ENCODE results near the gene ICAM3. TPM values are rescaled to one million over a fixed set of nuclear protein-coding genes. Genes with fewer than 3 reads are reported as not detected.

ICAM3 gene
- total RNA-seq, 4 donors from 2014 or later: 2.9 to 10.9 (median 5.2) TPM

DNA sequence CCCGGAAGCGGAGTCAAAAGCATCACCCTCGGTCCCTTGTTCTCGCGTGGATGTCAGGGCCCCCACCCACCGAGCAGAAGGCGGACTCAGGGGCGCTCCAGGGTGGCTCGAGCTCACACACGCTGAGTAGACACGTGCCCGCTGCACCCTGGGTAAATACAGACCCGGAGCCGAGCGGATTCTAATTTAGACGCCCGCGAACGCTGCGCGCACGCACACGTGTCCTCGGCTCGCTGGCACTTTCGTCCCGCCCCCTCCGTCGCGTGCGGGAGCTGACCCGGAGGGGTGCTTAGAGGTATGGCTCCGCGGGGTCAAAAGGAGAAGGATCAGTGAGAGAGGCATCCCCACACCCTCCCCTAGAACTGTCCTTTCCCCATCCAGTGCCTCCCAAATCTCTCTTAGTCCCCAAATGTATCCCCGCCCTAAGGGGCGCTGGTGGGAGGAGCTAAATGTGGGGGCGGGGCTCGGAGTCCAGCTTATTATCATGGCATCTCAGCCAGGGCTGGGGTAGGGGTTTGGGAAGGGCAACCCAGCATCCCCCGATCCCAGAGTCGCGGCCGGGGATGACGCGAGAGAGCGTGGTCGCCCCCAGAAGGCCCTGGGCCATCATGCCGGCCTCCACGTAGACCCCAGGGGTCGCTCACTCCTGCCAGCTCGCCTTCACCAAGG is 50.1 kb downstream of the ICAM3 start:
- intact Hi-C loops (cut with DNase I): no loop called here
- Histone ChIP-seq H3K27ac (replicated peaks in 1 of 4) (no peak overlapping the region), H3K4me1 (peaks cover 66 to 88% (median 80%) of the 10 kb centered on the region in 4 donors), H3K4me3 (peak overlapping the region; percentile 34 to 60 (median 47)), H3K27me3 (peaks cover 16 to 98% (median 74%) of the 10 kb centered on the region in 4 donors), H3K36me3 (peaks cover 6 to 18% (median 11%) of the 10 kb centered on the region in 4 donors), H3K9me3 (no peaks in the 10 kb centered on the region)
- no peak for DNase-seq (ENCODE audit: extremely low spot score)
- WGBS: 2% methylated on average over 40 of the region's 50 CpGs
- TF ChIP-seq POLR2A (IDR thresholded peaks at IDR 0.05; ENCODE audit: low read depth): no peak
- TF ChIP-seq POLR2AphosphoS5 (IDR thresholded peaks at IDR 0.05): no peak
- TF ChIP-seq EP300 (IDR thresholded peaks at IDR 0.05): no peak
- TF ChIP-seq, protein P1, sequence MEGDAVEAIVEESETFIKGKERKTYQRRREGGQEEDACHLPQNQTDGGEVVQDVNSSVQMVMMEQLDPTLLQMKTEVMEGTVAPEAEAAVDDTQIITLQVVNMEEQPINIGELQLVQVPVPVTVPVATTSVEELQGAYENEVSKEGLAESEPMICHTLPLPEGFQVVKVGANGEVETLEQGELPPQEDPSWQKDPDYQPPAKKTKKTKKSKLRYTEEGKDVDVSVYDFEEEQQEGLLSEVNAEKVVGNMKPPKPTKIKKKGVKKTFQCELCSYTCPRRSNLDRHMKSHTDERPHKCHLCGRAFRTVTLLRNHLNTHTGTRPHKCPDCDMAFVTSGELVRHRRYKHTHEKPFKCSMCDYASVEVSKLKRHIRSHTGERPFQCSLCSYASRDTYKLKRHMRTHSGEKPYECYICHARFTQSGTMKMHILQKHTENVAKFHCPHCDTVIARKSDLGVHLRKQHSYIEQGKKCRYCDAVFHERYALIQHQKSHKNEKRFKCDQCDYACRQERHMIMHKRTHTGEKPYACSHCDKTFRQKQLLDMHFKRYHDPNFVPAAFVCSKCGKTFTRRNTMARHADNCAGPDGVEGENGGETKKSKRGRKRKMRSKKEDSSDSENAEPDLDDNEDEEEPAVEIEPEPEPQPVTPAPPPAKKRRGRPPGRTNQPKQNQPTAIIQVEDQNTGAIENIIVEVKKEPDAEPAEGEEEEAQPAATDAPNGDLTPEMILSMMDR (IDR thresholded peaks at IDR 0.05): no peak

DNA sequence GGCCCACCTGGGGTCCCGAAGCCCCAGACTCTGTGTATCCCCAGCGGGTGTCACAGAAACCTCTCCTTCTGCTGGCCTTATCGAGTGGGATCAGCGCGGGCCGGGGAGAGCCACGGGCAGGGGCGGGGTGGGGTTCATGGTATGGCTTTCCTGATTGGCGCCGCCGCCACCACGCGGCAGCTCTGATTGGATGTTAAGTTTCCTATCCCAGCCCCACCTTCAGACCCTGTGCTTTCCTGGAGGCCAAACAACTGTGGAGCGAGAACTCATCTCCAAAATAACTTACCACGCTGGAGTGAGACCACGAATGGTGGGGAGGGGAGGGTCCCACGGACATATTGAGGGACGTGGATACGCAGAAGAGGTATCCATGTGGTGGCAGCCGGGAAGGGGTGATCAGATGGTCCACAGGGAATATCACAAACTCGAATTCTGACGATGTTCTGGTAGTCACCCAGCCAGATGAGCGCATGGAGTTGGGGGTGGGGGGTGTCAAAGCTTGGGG is 50.7 kb downstream of the ICAM3 start:
- no peak for DNase-seq (ENCODE audit: extremely low spot score)
- Histone ChIP-seq H3K36me3 (peaks cover 7 to 24% (median 17%) of the 10 kb centered on the region in 4 donors), H3K27ac (replicated peaks in 1 of 4) (no peak overlapping the region), H3K9me3 (no peaks in the 10 kb centered on the region), H3K4me3 (peak overlapping the region; percentile 34 to 60 (median 47)), H3K27me3 (peaks cover 16 to 98% (median 68%) of the 10 kb centered on the region in 4 donors), H3K4me1 (peaks cover 66 to 82% (median 76%) of the 10 kb centered on the region in 4 donors)
- intact Hi-C loops (cut with DNase I): no loop called here
- TF ChIP-seq POLR2AphosphoS5 (IDR thresholded peaks at IDR 0.05): no peak
- TF ChIP-seq EP300 (IDR thresholded peaks at IDR 0.05): no peak
- TF ChIP-seq, protein P1 (IDR thresholded peaks at IDR 0.05): no peak
- no peak for TF ChIP-seq POLR2A (IDR thresholded peaks at IDR 0.05; ENCODE audit: low read depth)
- WGBS: 4% methylated on average over 4 of the region's 23 CpGs

DNA sequence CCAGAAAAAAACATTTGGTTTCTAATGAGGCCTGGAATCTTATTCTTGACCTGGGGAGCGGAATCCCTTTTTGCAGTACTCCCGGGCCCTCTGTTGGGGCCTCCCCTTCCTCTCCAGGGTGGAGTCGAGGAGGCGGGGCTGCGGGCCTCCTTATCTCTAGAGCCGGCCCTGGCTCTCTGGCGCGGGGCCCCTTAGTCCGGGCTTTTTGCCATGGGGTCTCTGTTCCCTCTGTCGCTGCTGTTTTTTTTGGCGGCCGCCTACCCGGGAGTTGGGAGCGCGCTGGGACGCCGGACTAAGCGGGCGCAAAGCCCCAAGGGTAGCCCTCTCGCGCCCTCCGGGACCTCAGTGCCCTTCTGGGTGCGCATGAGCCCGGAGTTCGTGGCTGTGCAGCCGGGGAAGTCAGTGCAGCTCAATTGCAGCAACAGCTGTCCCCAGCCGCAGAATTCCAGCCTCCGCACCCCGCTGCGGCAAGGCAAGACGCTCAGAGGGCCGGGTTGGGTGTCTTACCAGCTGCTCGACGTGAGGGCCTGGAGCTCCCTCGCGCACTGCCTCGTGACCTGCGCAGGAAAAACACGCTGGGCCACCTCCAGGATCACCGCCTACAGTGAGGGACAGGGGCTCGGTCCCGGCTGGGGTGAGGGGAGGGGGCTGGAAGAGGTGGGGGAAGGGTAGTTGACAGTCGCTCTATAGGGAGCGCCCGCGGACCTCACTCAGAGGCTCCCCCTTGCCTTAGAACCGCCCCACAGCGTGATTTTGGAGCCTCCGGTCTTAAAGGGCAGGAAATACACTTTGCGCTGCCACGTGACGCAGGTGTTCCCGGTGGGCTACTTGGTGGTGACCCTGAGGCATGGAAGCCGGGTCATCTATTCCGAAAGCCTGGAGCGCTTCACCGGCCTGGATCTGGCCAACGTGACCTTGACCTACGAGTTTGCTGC is 52.4 kb downstream of the ICAM3 start, which contains the start of gene ICAM4:
Gene ICAM4, plus strand, starts transcription at position 153 of the 935 bp plus-strand sequence. Its CDS starts 58 bp downstream, at position 211.
- Histone ChIP-seq H3K4me1 (peaks cover 56 to 66% (median 61%) of the 10 kb centered on the region in 4 donors), H3K4me3 (peak within 1 kb of the TSS; percentile 8 to 27 (median 16)), H3K27ac (replicated peaks in 1 of 4) (peak within 1 kb of the TSS in 2 of 4 donors; percentile 2 to 35), H3K27me3 (peaks cover 8 to 87% (median 51%) of the 10 kb centered on the region in 4 donors), H3K9me3 (no peaks in the 10 kb centered on the region), H3K36me3 (peaks cover 7 to 36% (median 26%) of the 10 kb centered on the region in 4 donors)
- intact Hi-C loops (cut with DNase I): no loop called here
- DNase-seq (ENCODE audit: extremely low spot score): no peak
- 1% methylated on average over 16 of the region's 59 CpGs for WGBS
- TF ChIP-seq, protein P1 (IDR thresholded peaks at IDR 0.05): no peak
- TF ChIP-seq POLR2A (IDR thresholded peaks at IDR 0.05; ENCODE audit: low read depth) (no peak), EP300 (IDR thresholded peaks at IDR 0.05) (no peak), POLR2AphosphoS5 (IDR thresholded peaks at IDR 0.05) (no peak)

DNA sequence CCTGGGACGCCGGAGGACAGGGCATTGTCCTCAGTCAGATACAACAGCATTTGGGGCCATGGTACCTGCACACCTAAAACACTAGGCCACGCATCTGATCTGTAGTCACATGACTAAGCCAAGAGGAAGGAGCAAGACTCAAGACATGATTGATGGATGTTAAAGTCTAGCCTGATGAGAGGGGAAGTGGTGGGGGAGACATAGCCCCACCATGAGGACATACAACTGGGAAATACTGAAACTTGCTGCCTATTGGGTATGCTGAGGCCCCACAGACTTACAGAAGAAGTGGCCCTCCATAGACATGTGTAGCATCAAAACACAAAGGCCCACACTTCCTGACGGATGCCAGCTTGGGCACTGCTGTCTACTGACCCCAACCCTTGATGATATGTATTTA is 54.0 kb downstream of the ICAM3 start:
- intact Hi-C loops (cut with DNase I): no loop called here
- H3K27me3 ChIP-seq: peaks cover 0 to 71% (median 35%) of the 10 kb centered on the region in 4 donors

More for the DNA sequence above, 54.0 kb downstream of the ICAM3 start:
- DNase-seq (ENCODE audit: extremely low spot score): no peak
- TF ChIP-seq EP300 (IDR thresholded peaks at IDR 0.05) (no peak), POLR2A (IDR thresholded peaks at IDR 0.05; ENCODE audit: low read depth) (no peak), POLR2AphosphoS5 (IDR thresholded peaks at IDR 0.05) (no peak)
- TF ChIP-seq, protein P1 (IDR thresholded peaks at IDR 0.05): no peak
- no peak overlapping the region for H3K27ac ChIP-seq (replicated peaks in 1 of 4)
- no peak overlapping the region for H3K4me3 ChIP-seq
- H3K4me1 ChIP-seq: peaks cover 39 to 49% (median 44%) of the 10 kb centered on the region in 4 donors
- H3K9me3 ChIP-seq: no peaks in the 10 kb centered on the region
- WGBS: 94% methylated on average over 2 of the region's 4 CpGs
- H3K36me3 ChIP-seq: peaks cover 7 to 38% (median 26%) of the 10 kb centered on the region in 4 donors

Measured in esophagus muscularis mucosa (tissue), 4 donors.